Measurements from ENCODE around the gene AADACL2.

DNA sequence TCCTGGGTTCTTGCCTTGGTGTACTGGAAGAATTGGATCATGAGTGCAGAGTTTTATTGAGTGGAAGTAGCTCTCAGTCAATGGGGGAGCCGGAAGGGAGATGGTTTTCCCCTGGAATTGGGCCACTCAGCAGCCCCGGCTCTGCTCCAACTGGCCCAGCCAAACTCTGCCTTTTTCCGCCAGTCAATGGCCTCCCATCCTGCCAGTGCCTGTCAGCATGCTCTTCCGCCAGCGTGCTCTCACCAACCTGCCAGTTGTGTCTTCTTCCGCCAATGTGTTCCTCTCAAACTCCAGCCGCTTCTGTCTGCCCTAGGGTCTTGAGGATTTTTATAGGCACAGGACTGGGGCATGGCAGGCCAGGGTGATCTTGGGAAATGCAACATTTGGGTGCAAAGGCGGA, 12.4 kb upstream of the AADACL2 start:
- no peak for TF ChIP-seq CTCF (conservative IDR thresholded peaks at IDR 0.05 in 1 of 2, IDR thresholded peaks at IDR 0.05 in 1 of 2; ENCODE audit: extremely low read depth in 1 of 2, insufficient read depth in 1 of 2, low read depth in 1 of 2, low read length in 2 of 2)
- no peak for TF ChIP-seq EZH2 (IDR thresholded peaks at IDR 0.05; ENCODE audit: borderline replicate concordance, low read length)
